HFFc6 (cell line): ENCODE measurements around the gene USB1. TPM values are rescaled to one million over a fixed set of nuclear protein-coding genes. Genes with fewer than 3 reads are reported as not detected.
"Not testable (repeated sequence)": the region's sequence is repeated elsewhere in the genome, so short reads cannot be mapped to it uniquely, and the experiment has no call there.

Source experiments
- DNase-seq: peaks from one replicate; pipeline ENCODE4 v3.0.0-alpha.2; 2018
- H3K27ac Mint-ChIP-seq: 2 replicates; pipeline ENCODE4 v1.8.0; 2020; ENCODE audit warnings: mild to moderate bottlenecking, mixed read lengths
- H3K27me3 Mint-ChIP-seq: 2 replicates; pipeline ENCODE4 v1.8.0; 2021; ENCODE audit warnings: mild to moderate bottlenecking, moderate library complexity, mixed read lengths; ENCODE audit not compliant: insufficient read depth
- H3K36me3 Mint-ChIP-seq: 2 replicates; pipeline ENCODE4 v1.8.0; 2021; ENCODE audit warnings: low read depth, mixed read lengths
- H3K4me1 Mint-ChIP-seq: 2 replicates; pipeline ENCODE4 v1.8.0; 2020; ENCODE audit warnings: low read depth, mixed read lengths
- H3K4me3 Mint-ChIP-seq: 2 replicates; pipeline ENCODE4 v1.8.0; 2020; ENCODE audit warnings: mild to moderate bottlenecking, moderate library complexity, mixed read lengths
- H3K9me3 Mint-ChIP-seq: 2 replicates; pipeline ENCODE4 v1.8.0; 2020; ENCODE audit warnings: mild to moderate bottlenecking, mixed read lengths
- total RNA-seq, 6 experiments: library from RNA; stranded (reverse); fragmentation: NEBNext Ultra II Directional; extraction: Animal tissue kit (Norgen Biotek cat#: 25700); gene quantifications; 2 replicates in 1 of 6; 3 replicates in 5 of 6; pipeline ENCODE4 v1.2.3, GENCODE V29; 2021
- TF ChIP-seq, protein P1 (sequence below): fragments of 200-600 bp; sonication (generic); IDR thresholded peaks from 2 replicates; pipeline ENCODE4 v1.5.0; 2021; ENCODE audit warnings: antibody characterized with exemption, mild to moderate bottlenecking

Gene USB1
- total RNA-seq, 6 experiments from 2014 or later, result 62.9 to 88.3 (median 76.3) TPM

DNA sequence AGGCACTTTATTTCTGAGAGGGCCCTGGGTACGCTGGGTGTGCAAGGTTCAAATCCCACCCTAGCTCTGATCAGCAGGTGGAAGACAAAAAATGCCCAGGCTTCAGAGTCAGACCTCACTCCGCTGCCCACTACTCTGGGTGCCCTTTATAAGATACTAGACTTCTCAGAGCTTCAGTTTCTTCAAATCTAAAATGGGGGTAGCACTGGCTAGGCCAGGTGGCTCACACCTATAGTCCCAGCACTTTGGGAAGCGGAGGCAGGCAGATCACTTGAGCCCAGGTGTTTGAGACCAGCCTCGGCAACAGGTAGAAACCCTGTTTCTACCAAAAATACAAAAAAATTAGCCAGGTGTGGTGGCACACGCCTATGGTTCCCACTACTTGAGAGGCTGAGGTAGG is 1.7 kb downstream of the USB1 start:
- TF ChIP-seq, protein P1, sequence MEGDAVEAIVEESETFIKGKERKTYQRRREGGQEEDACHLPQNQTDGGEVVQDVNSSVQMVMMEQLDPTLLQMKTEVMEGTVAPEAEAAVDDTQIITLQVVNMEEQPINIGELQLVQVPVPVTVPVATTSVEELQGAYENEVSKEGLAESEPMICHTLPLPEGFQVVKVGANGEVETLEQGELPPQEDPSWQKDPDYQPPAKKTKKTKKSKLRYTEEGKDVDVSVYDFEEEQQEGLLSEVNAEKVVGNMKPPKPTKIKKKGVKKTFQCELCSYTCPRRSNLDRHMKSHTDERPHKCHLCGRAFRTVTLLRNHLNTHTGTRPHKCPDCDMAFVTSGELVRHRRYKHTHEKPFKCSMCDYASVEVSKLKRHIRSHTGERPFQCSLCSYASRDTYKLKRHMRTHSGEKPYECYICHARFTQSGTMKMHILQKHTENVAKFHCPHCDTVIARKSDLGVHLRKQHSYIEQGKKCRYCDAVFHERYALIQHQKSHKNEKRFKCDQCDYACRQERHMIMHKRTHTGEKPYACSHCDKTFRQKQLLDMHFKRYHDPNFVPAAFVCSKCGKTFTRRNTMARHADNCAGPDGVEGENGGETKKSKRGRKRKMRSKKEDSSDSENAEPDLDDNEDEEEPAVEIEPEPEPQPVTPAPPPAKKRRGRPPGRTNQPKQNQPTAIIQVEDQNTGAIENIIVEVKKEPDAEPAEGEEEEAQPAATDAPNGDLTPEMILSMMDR, result no peak
- Mint-ChIP-seq H3K4me1 (peaks cover 56% of the 10 kb centered on the region), H3K27me3 (peaks cover 2% of the 10 kb centered on the region; the same call in 1 of the 2 replicates), H3K4me3 (no peak overlapping the region), H3K27ac (no peak overlapping the region), H3K36me3 (peaks cover 8% of the 10 kb centered on the region; the same call in 1 of the 2 replicates), H3K9me3 (no peaks in the 10 kb centered on the region)
- DNase-seq, result no peak

GRCh38 chr16:58004736-58005135 is 3.5 kb downstream of the USB1 start:
- not testable (repeated sequence) for H3K4me3 Mint-ChIP-seq, H3K36me3 Mint-ChIP-seq, H3K27me3 Mint-ChIP-seq, DNase-seq, H3K9me3 Mint-ChIP-seq
- Mint-ChIP-seq H3K27ac (peak overlapping the region; percentile 12; the same call in 1 of the 2 replicates), H3K4me1 (peaks cover 40% of the 10 kb centered on the region)

GRCh38 chr16:58009856-58010416 is 8.7 kb downstream of the USB1 start:
- Mint-ChIP-seq H3K4me1 (peaks cover 28% of the 10 kb centered on the region), H3K36me3 (peaks cover 10% of the 10 kb centered on the region), H3K4me3 (no peak overlapping the region)

DNA sequence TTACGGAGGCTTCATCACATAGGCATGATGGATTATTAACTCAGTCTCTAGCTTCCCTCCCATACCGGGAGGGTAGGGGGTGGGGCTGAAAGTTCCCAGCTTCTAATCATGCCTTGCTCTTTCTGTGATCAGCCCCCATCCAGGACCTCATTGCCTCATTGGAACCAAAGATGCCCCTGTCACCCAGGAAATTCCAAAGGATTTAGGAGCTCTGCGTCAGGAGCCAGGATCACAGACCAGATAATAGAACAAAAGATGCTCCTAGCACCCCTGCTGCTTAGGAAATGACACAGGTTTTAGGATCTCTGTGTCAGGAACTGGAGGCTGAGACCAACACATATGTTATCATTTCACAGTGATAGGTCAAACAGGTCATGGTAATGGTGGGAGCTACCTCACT is 9.7 kb downstream of the USB1 start:
- TF ChIP-seq, protein P1, result no peak
- Mint-ChIP-seq H3K27ac (peak overlapping the region; percentile 87), H3K4me3 (peak overlapping the region; percentile 13; the same call in 1 of the 2 replicates), H3K27me3 (no peaks in the 10 kb centered on the region), H3K36me3 (peaks cover 9% of the 10 kb centered on the region), H3K9me3 (no peaks in the 10 kb centered on the region), H3K4me1 (peaks cover 26% of the 10 kb centered on the region)
- DNase-seq, result no peak

More at GRCh38 chr16:58009856-58010416, 8.7 kb downstream of the USB1 start:
- Mint-ChIP-seq H3K9me3 (no peaks in the 10 kb centered on the region), H3K27me3 (peaks cover under 1% of the 10 kb centered on the region; the same call in 1 of the 2 replicates), H3K27ac (peak overlapping the region; percentile 87)
- DNase-seq, result no peak
- TF ChIP-seq, protein P1, result no peak

- TF ChIP-seq, protein P1, result peak; percentile 44; the same call in 1 of the 2 replicates
- Mint-ChIP-seq H3K4me3 (peak overlapping the region; percentile 52), H3K27ac (peak overlapping the region; percentile 87), H3K36me3 (peaks cover 7% of the 10 kb centered on the region), H3K27me3 (no peaks in the 10 kb centered on the region), H3K4me1 (peaks cover 26% of the 10 kb centered on the region), H3K9me3 (no peaks in the 10 kb centered on the region)
- peak; percentile 85 for DNase-seq
Measured at GRCh38 chr16:58011652-58012051, 10.4 kb downstream of the USB1 start.

DNA sequence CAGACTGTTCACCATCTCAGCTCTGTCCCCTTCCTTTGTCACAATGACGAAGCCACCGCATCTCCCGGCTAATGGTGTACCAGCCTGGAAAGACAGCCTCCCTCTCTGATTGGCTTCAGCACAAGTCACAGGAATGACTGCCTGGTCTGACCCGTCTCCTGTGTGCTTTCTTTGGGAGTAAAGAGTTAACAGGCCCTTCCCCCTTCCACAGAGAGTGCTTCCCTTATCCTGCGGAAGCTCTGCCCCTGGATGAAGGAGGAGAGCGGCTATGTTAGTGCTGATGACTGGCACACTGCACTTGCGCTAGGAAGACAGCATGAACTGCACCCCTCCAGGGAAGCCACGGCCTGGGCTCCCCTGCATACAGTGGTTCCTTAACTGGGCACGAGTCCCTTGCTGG is 11.3 kb downstream of the USB1 start:
- H3K36me3 Mint-ChIP-seq, result peaks cover 7% of the 10 kb centered on the region
- TF ChIP-seq, protein P1, result no peak
- H3K27me3 Mint-ChIP-seq, result no peaks in the 10 kb centered on the region
- H3K4me1 Mint-ChIP-seq, result peaks cover 26% of the 10 kb centered on the region
- no peaks in the 10 kb centered on the region for H3K9me3 Mint-ChIP-seq
- no peak overlapping the region for H3K27ac Mint-ChIP-seq
- no peak overlapping the region for H3K4me3 Mint-ChIP-seq
- DNase-seq, result no peak
